Type B pancreatic cell (in vitro differentiated cells): ENCODE data around the gene RTEL1. TPM values are rescaled to one million over a fixed set of nuclear protein-coding genes. Genes with fewer than 3 reads are reported as not detected.
"Not testable (repeated sequence)": the region's sequence is repeated elsewhere in the genome, so short reads cannot be mapped to it uniquely, and the experiment has no call there.

Experiments
- DNase-seq: peaks from one replicate; pipeline ENCODE4 v3.0.0; 2021; ENCODE audit warnings: mixed read lengths; ENCODE audit not compliant: unreplicated experiment; ENCODE audit errors: extremely low spot score
- H3K27ac Mint-ChIP-seq: 2 replicates; pipeline ENCODE4 v1.8.0; 2021; ENCODE audit warnings: mild to moderate bottlenecking, mixed read lengths
- H3K27me3 Mint-ChIP-seq: 2 replicates; pipeline ENCODE4 v1.8.0; 2021; ENCODE audit warnings: mixed read lengths
- H3K36me3 Mint-ChIP-seq: 2 replicates; pipeline ENCODE4 v1.8.0; 2021; ENCODE audit warnings: mixed read lengths
- H3K4me1 Mint-ChIP-seq: one replicate; pipeline ENCODE4 v1.8.0; 2021; ENCODE audit warnings: mixed read lengths; ENCODE audit not compliant: unreplicated experiment
- H3K4me3 Mint-ChIP-seq: 2 replicates; pipeline ENCODE4 v1.8.0; 2021; ENCODE audit warnings: mild to moderate bottlenecking, mixed read lengths
- H3K9me3 Mint-ChIP-seq: 2 replicates; pipeline ENCODE4 v1.8.0; 2021; ENCODE audit warnings: mixed read lengths
- CTCF ChIP-seq: fragments of 200-600 bp; sonication (generic); conservative IDR thresholded peaks from 2 replicates; pipeline ENCODE4 v1.5.0; 2021; ENCODE audit warnings: antibody characterized with exemption, mild to moderate bottlenecking
- total RNA-seq: library from RNA; stranded (reverse); gene quantifications from 2 replicates; pipeline ENCODE4 v1.2.1, GENCODE V29; 2021; ENCODE audit warnings: low replicate concordance

RTEL1 gene
- total RNA-seq, 1 donor from 2014 or later = 39.2 TPM

DNA sequence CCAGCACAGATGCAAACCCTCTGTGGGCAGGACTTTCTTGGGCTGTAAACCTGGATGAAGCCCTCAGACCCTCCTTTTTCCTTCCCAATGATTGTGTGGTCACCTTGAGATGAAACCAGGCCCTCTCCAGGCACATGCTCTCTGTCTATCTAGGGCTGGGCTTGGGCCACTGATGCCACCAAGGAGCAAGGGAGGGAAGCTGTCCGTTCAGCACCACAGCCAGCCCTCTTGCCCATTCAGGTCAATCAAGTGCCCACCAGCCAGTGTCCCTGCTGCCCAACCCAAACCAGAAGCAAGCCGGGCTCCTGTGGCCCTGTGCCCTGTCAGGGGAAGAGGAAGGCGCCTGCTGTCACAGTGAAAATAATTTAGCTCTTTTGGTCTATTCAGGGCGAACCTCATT, 12.9 kb upstream of the RTEL1 start:
- TF ChIP-seq CTCF = no peak
- Mint-ChIP-seq H3K27ac (no peak overlapping the region), H3K4me1 (no peaks in the 10 kb centered on the region), H3K27me3 (no peaks in the 10 kb centered on the region), H3K9me3 (no peaks in the 10 kb centered on the region), H3K4me3 (no peak overlapping the region), H3K36me3 (no peaks in the 10 kb centered on the region)
- DNase-seq = no peak

DNA sequence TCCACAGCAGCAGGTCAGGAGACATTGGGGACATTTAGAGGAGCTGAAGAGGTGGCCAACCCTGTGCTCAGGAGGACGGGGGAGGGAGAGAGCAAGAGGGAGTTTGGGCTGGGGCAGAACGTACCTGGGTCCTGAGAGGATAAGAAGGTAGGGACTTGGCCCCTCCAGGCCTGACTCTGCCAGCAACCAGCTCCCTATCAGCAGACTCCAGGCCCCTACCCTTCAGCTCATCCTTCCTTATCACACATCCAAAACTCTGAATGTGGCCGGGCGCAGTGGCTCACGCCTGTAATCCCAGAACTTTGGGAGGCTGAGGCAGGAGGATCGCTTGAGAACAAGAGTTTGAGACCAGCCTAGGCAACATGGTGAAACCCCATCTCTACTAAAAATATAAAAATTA, 9.9 kb upstream of the RTEL1 start:
- no peak for DNase-seq
- no peak for TF ChIP-seq CTCF

GRCh38 chr20:63648895-63649589, 9.1 kb upstream of the RTEL1 start:
- Mint-ChIP-seq H3K4me1 (peaks cover 3% of the 10 kb centered on the region), H3K27ac (no peak overlapping the region), H3K27me3 (no peaks in the 10 kb centered on the region), H3K9me3 (no peaks in the 10 kb centered on the region), H3K36me3 (no peaks in the 10 kb centered on the region), H3K4me3 (peak overlapping the region; percentile 58)
- no peak for DNase-seq
- TF ChIP-seq CTCF = no peak

More for the DNA sequence above, 9.9 kb upstream of the RTEL1 start:
- Mint-ChIP-seq H3K27ac (no peak overlapping the region), H3K36me3 (no peaks in the 10 kb centered on the region), H3K4me3 (no peak overlapping the region), H3K9me3 (no peaks in the 10 kb centered on the region), H3K27me3 (no peaks in the 10 kb centered on the region), H3K4me1 (no peaks in the 10 kb centered on the region)

DNA sequence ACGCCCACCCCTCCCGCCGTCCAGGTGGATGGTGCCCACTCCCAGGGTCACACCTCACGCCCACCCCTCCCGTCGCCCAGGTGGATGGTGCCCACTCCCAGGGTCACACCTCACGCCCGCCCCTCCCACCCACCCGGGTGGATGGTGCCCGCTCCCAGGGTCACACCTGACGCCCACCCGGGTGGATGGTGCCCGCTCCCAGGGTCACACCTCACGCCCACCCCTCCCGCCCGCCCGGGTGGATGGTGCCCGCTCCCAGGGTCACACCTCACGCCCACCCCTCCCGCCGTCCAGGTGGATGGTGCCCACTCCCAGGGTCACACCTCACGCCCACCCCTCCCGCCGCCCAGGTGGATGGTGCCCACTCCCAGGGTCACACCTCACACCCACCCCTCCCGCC, 7.6 kb upstream of the RTEL1 start:
- not testable (repeated sequence) for H3K9me3 Mint-ChIP-seq, H3K27me3 Mint-ChIP-seq, H3K36me3 Mint-ChIP-seq, H3K27ac Mint-ChIP-seq, H3K4me1 Mint-ChIP-seq, DNase-seq, H3K4me3 Mint-ChIP-seq

GRCh38 chr20:63651942-63652191, 6.2 kb upstream of the RTEL1 start:
- Mint-ChIP-seq H3K27me3 (no peaks in the 10 kb centered on the region), H3K4me1 (peaks cover 7% of the 10 kb centered on the region), H3K27ac (peak overlapping the region; percentile 63), H3K4me3 (peak overlapping the region; percentile 90), H3K36me3 (no peaks in the 10 kb centered on the region), H3K9me3 (no peaks in the 10 kb centered on the region)
- TF ChIP-seq CTCF = no peak
- no peak for DNase-seq

DNA sequence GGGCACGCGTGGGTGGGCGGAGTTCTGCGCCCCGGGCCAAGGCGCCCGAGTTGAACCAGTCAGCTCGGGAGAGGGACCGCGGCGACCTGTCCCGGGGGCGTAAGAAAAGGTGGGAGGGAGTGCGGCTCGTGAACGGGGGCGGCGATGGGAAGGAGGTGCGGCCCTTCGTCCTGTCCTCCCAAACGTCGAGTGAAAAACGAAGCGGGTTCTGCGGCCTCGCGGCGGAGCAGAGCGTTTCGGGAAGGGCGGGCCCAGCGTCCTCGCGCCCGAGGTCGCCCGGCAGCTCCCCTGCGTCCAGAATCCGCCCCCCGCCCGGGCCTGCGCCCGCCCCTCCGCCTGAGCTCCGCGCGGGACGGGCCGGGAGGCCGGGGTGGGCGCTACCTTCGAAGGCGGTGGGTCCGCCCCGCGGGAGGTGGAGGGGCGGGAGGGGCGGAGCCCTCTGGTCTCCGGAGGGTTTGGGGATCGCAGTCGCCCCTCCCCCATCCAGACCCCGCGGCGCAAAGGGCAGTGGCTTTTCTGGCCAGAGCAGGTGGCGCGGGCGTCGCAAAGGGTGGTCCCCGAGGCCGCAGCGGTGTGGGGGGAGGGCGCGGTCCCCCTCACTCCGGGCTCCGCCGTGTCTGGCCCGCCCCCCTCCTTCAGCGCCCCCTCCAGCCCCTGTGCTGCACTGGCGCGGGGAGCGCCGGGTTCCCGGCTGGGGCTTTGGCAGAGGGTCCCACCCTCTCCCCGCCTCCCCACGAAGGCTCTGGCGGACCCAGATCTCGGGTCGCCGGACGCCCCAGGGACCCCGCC, 5.7 kb upstream of the RTEL1 start:
- no peak for DNase-seq
- Mint-ChIP-seq H3K9me3 (no peaks in the 10 kb centered on the region), H3K27me3 (no peaks in the 10 kb centered on the region), H3K27ac (no peak overlapping the region), H3K36me3 (no peaks in the 10 kb centered on the region), H3K4me3 (peak overlapping the region; percentile 90), H3K4me1 (peaks cover 7% of the 10 kb centered on the region)
- no peak for TF ChIP-seq CTCF
